PC-9 (cell line): Measurements from ENCODE around the gene ZDHHC11. TPM values are rescaled to one million over a fixed set of nuclear protein-coding genes. Genes with fewer than 3 reads are reported as not detected.
"Not testable (repeated sequence)": the region's sequence is repeated elsewhere in the genome, so short reads cannot be mapped to it uniquely, and the experiment has no call there.

Source experiments
- BruUV-seq: library from RNA; stranded (reverse); fragments of 400-500 nt; replicated peaks from 2 replicates; lab custom pipeline; 2021; lab: Mats Ljungman, UMichigan
- CTCF ChIA-PET: fragments of 300-600 bp; sonication (Branson Sonifier 250); formaldehyde crosslinking; loops from one replicate; lab custom pipeline; 2022; ENCODE audit warnings: antibody characterized with exemption; lab: Charles Lee
- POLR2A ChIA-PET: fragments of 300-600 bp; sonication (Branson Sonifier 250); formaldehyde crosslinking; loops from one replicate; lab custom pipeline; 2022; ENCODE audit warnings: antibody characterized with exemption; ENCODE audit not compliant: unreplicated experiment; lab: Charles Lee
- DNase-seq, 2 experiments: peaks; one replicate each; pipeline versions ENCODE4 v3.0.0 to v3.0.0-alpha.2; 2015 to 2022; ENCODE audit warnings: mixed read lengths in 1 of 2
- H2AFZ ChIP-seq: fragments of 200-600 bp; sonication (generic); 2 replicates; pipeline ENCODE4 v1.8.1; 2017; ENCODE audit warnings: antibody characterized with exemption
- H3F3A ChIP-seq: fragments of 200-600 bp; sonication (generic); 2 replicates; pipeline ENCODE4 v1.8.1; 2017; ENCODE audit warnings: antibody characterized with exemption, mild to moderate bottlenecking, low read depth; ENCODE audit not compliant: insufficient read depth
- H3K27ac ChIP-seq: fragments of 200-600 bp; sonication (generic); 2 replicates; pipeline ENCODE4 v1.6.1; 2016; ENCODE audit warnings: mixed run types
- H3K27me3 ChIP-seq: fragments of 200-600 bp; sonication (generic); 2 replicates; pipeline ENCODE4 v1.6.1; 2016; ENCODE audit warnings: low read depth, mixed run types; ENCODE audit not compliant: insufficient read depth
- H3K36me3 ChIP-seq: fragments of 200-600 bp; sonication (generic); 2 replicates; pipeline ENCODE4 v1.6.1; 2016; ENCODE audit warnings: low read depth, mixed run types
- H3K4me1 ChIP-seq: fragments of 200-600 bp; sonication (generic); replicated peaks from 2 replicates; pipeline ENCODE4 v1.6.1; 2016; ENCODE audit warnings: mixed run types; ENCODE audit not compliant: insufficient read depth
- H3K4me2 ChIP-seq: fragments of 200-600 bp; sonication (generic); 2 replicates; pipeline ENCODE4 v1.6.1; 2017; ENCODE audit warnings: mixed run types
- H3K4me3 ChIP-seq: fragments of 200-600 bp; sonication (generic); 2 replicates; pipeline ENCODE4 v1.6.1; 2016; ENCODE audit warnings: mixed run types
- H3K79me2 ChIP-seq: fragments of 200-600 bp; sonication (generic); 2 replicates; pipeline ENCODE4 v1.6.1; 2017; ENCODE audit warnings: low read depth, mixed run types
- H3K9me2 ChIP-seq: fragments of 200-600 bp; sonication (generic); 2 replicates; pipeline ENCODE4 v1.8.1; 2017; ENCODE audit warnings: mild to moderate bottlenecking; ENCODE audit not compliant: insufficient read depth
- H3K9me3 ChIP-seq: fragments of 200-600 bp; sonication (generic); 2 replicates; pipeline ENCODE4 v1.8.1; 2016; ENCODE audit warnings: low read depth; ENCODE audit not compliant: insufficient read depth
- H4K20me1 ChIP-seq: fragments of 200-600 bp; sonication (generic); 2 replicates; pipeline ENCODE4 v1.8.1; 2017; ENCODE audit not compliant: insufficient read depth
- CTCF ChIP-seq: fragments of 200-600 bp; sonication (generic); conservative IDR thresholded peaks from 2 replicates; pipeline ENCODE4 v1.6.1; 2017; ENCODE audit warnings: mixed run types, antibody characterized with exemption, mild to moderate bottlenecking, moderate library complexity
- EZH2 ChIP-seq: fragments of 200-600 bp; sonication (generic); IDR thresholded peaks from 2 replicates; pipeline ENCODE4 v1.8.0; 2017; ENCODE audit warnings: antibody characterized with exemption, low read depth
- intact Hi-C: fragments of 100-400 bp; cut with micrococcal nuclease; formaldehyde crosslinking; loops from one replicate; pipeline ENCODE4 v1.10.0; 2022; ENCODE audit not compliant: unreplicated experiment
- total RNA-seq: library from RNA; stranded (reverse); gene quantifications from 2 replicates; pipeline ENCODE4 v1.2.3, GENCODE V29; 2021

ZDHHC11 gene
- total RNA-seq, 1 experiment from 2014 or later, result 13.1 TPM

GRCh38 chr5:807719-808514 is 42.9 kb downstream of the ZDHHC11 start:
- CTCF ChIA-PET, H3K36me3 ChIP-seq, DNase-seq, H3K4me3 ChIP-seq, BruUV-seq, H3K9me2 ChIP-seq, H3K4me2 ChIP-seq, POLR2A ChIA-PET, H4K20me1 ChIP-seq, H3K27ac ChIP-seq, H3F3A ChIP-seq, H3K4me1 ChIP-seq, H3K79me2 ChIP-seq, H3K9me3 ChIP-seq, H2AFZ ChIP-seq, intact Hi-C loops: not testable (repeated sequence)
- H3K27me3 ChIP-seq, result peaks cover 75% of the 10 kb centered on the region

GRCh38 chr5:801472-801871 is 49.3 kb downstream of the ZDHHC11 start:
- POLR2A ChIA-PET, result no interaction called here
- BruUV-seq, result no TSS peak

DNA sequence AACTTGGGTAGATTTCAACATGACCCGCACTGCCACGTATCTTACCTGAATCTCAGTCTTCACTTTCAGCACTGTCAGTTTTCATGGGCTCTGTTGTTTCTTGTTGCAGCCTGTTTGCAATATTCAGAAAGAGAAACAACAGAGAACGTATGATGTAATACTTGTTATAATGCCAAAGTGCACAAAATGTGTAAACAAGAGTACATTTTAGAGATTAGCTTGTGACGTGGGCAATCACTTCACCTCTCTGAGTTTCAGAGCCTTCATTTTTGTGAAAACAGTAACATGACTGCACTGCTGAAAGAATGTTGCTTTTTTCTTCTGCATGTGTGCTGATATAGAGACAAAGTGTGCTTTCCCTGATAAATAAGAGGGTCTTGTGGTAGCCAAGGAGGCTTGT is 49.7 kb downstream of the ZDHHC11 start:
- H3K4me1 ChIP-seq, H3K9me3 ChIP-seq, H3K4me2 ChIP-seq, CTCF ChIA-PET, H3K36me3 ChIP-seq, intact Hi-C loops, BruUV-seq, H4K20me1 ChIP-seq, H3K4me3 ChIP-seq, POLR2A ChIA-PET, H3K79me2 ChIP-seq, DNase-seq, H2AFZ ChIP-seq, H3F3A ChIP-seq, H3K27ac ChIP-seq, H3K9me2 ChIP-seq: not testable (repeated sequence)
- H3K27me3 ChIP-seq, result peaks cover 79% of the 10 kb centered on the region

More at GRCh38 chr5:801472-801871, 49.3 kb downstream of the ZDHHC11 start:
- intact Hi-C loops, result no loop called here
- H3K4me3 ChIP-seq, result no peak overlapping the region
- H2AFZ ChIP-seq, result no peak overlapping the region
- H3K4me1 ChIP-seq, result no peaks in the 10 kb centered on the region
- CTCF ChIA-PET, result no interaction called here
- H3K9me2 ChIP-seq, result no peaks in the 10 kb centered on the region
- peak in 1 of 2 experiments; percentile 34 for DNase-seq
- H3K36me3 ChIP-seq, result no peaks in the 10 kb centered on the region
- H3K27ac ChIP-seq, result no peak overlapping the region
- H3F3A ChIP-seq, result no peaks in the 10 kb centered on the region
- H3K9me3 ChIP-seq, result peaks cover 9% of the 10 kb centered on the region
- H3K4me2 ChIP-seq, result no peak overlapping the region
- peaks cover 83% of the 10 kb centered on the region for H3K27me3 ChIP-seq
- no peaks in the 10 kb centered on the region for H4K20me1 ChIP-seq
- H3K79me2 ChIP-seq, result no peaks in the 10 kb centered on the region
- no peak for TF ChIP-seq CTCF
- no peak for TF ChIP-seq EZH2

DNA sequence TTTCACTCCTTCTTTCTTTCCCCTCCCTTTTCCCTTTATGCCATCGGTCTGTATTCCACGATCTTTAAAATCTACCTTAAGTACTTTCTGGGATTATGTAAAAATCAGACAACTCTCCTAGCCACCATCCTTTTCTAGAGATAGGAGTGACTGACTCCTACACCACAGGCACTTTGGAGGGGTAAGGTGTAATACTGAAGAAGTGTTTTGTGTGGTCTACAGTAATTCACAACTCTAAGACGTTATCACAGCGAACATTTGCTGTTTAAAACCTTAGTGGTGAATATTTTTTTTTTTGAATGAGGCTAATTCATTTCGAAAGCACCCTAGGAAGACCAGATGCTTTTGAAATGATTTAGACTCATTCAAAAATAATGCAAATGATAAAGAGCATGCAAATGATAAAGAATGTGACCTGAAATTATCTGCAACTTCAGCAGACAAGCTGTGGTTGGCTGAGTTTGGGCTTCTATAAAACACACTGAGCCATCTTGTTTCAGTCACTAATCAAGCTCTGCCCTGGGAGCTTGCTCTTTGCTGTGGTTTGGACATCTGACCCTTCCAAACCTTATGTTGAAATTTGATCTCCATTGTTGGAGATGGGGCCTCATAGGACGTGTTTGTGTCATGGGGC is 52.2 kb downstream of the ZDHHC11 start:
- H3K4me3 ChIP-seq, CTCF ChIA-PET: not testable (repeated sequence)

DNA sequence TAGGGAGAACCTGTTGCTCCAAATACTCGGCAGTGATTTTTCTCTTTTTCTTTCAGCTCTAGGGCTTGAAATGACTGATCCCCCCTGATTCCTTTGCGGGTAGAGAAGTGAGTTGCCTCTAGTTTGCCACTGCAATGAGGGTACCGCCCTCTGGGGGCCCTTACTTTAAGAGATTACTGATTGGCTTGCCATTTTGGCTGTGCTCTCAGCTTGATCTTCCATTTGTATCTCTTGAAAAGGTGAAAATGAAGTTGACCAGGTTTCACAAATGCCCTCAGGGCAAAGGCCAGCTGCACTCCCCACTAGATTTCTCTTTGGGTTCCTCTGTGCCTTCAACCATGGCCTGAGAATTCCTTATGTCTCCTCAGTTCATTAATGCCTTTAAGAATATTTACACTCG is 52.8 kb downstream of the ZDHHC11 start:
- H3F3A ChIP-seq, H3K9me3 ChIP-seq, H2AFZ ChIP-seq, POLR2A ChIA-PET, CTCF ChIA-PET, BruUV-seq, DNase-seq, H3K9me2 ChIP-seq, H3K4me3 ChIP-seq, H3K4me2 ChIP-seq, H3K79me2 ChIP-seq, H3K27ac ChIP-seq, H3K36me3 ChIP-seq, H4K20me1 ChIP-seq, H3K4me1 ChIP-seq: not testable (repeated sequence)
- peaks cover 69% of the 10 kb centered on the region for H3K27me3 ChIP-seq
- intact Hi-C loops, result loop anchor here (5.0 kb wide), 1 partner anchor 86 kb away; no protein-coding TSS in a partner anchor

More for the DNA sequence above, 52.2 kb downstream of the ZDHHC11 start:
- H3K9me3 ChIP-seq, H3F3A ChIP-seq, H4K20me1 ChIP-seq, H3K9me2 ChIP-seq, BruUV-seq, H3K79me2 ChIP-seq, H3K4me2 ChIP-seq, H3K27ac ChIP-seq, H3K4me1 ChIP-seq, H2AFZ ChIP-seq, H3K36me3 ChIP-seq, POLR2A ChIA-PET, DNase-seq: not testable (repeated sequence)
- H3K27me3 ChIP-seq, result peaks cover 68% of the 10 kb centered on the region
- intact Hi-C loops, result loop anchor here (5.0 kb wide), 1 partner anchor 86 kb away; no protein-coding TSS in a partner anchor

DNA sequence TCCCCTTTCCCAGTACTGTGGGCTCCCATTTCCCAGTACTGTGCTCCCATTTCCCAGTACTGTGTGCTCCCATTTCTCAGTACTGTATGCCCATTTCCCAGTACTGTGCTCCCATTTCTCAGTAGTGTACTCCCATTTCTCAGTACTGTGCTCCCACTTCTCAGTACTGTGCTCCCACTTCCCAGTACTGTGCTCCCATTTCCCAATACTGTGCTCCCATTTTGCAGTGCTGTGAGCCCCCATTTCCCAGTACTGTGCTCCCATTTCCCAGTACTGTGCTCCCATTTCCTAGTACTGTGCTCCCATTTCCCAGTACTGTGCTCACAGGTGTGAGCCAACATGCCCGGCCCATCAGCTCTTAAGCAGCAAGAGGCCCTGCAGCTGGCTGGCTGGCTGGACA is 54.9 kb downstream of the ZDHHC11 start:
- H3K36me3 ChIP-seq, BruUV-seq, POLR2A ChIA-PET, H3K79me2 ChIP-seq, H2AFZ ChIP-seq, DNase-seq, CTCF ChIA-PET, H3K4me3 ChIP-seq, H3K9me3 ChIP-seq, H3K27ac ChIP-seq, H3K9me2 ChIP-seq, H4K20me1 ChIP-seq, H3F3A ChIP-seq, H3K4me2 ChIP-seq, H3K4me1 ChIP-seq: not testable (repeated sequence)
- H3K27me3 ChIP-seq, result peaks cover 66% of the 10 kb centered on the region
- intact Hi-C loops, result loop anchor here (5.0 kb wide), 1 partner anchor 84 kb away; no protein-coding TSS in a partner anchor
